Measurements from ENCODE around the gene CCR7. TPM values are rescaled to one million over a fixed set of nuclear protein-coding genes. Genes with fewer than 3 reads are reported as not detected.
A peak's percentile ranks its signal among the peaks of the same experiment; 100 is the strongest.

Gene CCR7
- total and polyA plus RNA-seq, 2 of the 13 experiments (the other 11 are each of a cell fraction or from before 2014, with no cell fraction given) = 0.04 to 0.53 TPM

- TF ChIP-seq ZNF142 (CRISPR knock-in tag; IDR thresholded peaks at IDR 0.05) (peak; percentile 49; the same call in 1 of the 2 replicates), GATAD1 (CRISPR knock-in tag; IDR thresholded peaks at IDR 0.05) (peak; percentile 72; the same call in 1 of the 2 replicates), ZNF563 (CRISPR knock-in tag; IDR thresholded peaks at IDR 0.05) (no peak), SATB2 (CRISPR knock-in tag; IDR thresholded peaks at IDR 0.05) (no peak), ZFP62 (CRISPR knock-in tag; IDR thresholded peaks at IDR 0.05) (no peak), KDM5A (IDR thresholded peaks at IDR 0.05; ENCODE audit: borderline replicate concordance, low read length) (no peak), NFYB (CRISPR knock-in tag; IDR thresholded peaks at IDR 0.05) (no peak), ZNF597 (CRISPR knock-in tag; IDR thresholded peaks at IDR 0.05) (no peak), ZSCAN9 (CRISPR knock-in tag; IDR thresholded peaks at IDR 0.05; ENCODE audit: borderline replicate concordance) (peak; percentile 97), SOX5 (CRISPR knock-in tag; IDR thresholded peaks at IDR 0.05; ENCODE audit: borderline replicate concordance) (peak; percentile 95), ZNF790 (CRISPR knock-in tag; IDR thresholded peaks at IDR 0.05; ENCODE audit: borderline replicate concordance) (no peak), SRF (IDR thresholded peaks at IDR 0.05; ENCODE audit: low read depth, low read length) (0 out of 2 replicates have a peak, but pooled peaks have one; percentile 23), HNRNPUL1 (IDR thresholded peaks at IDR 0.05; ENCODE audit: low read depth, low read length) (no peak), ZSCAN30 (CRISPR knock-in tag; IDR thresholded peaks at IDR 0.05) (no peak), ZNF124 (CRISPR knock-in tag; IDR thresholded peaks at IDR 0.05) (peak; percentile 95), TBP (CRISPR knock-in tag; IDR thresholded peaks at IDR 0.05) (no peak), PBX3 (CRISPR knock-in tag; IDR thresholded peaks at IDR 0.05; ENCODE audit: borderline replicate concordance) (no peak), MIER3 (CRISPR knock-in tag; IDR thresholded peaks at IDR 0.05; ENCODE audit: borderline replicate concordance) (peak; percentile 98), ZNF496 (CRISPR knock-in tag; IDR thresholded peaks at IDR 0.05; ENCODE audit: insufficient replicate concordance) (no peak), MEIS2 (CRISPR knock-in tag; IDR thresholded peaks at IDR 0.05) (peak; percentile 87)
These were observed 14.0 kb downstream of the CCR7 start (continued) for GRCh38 chr17:40551091-40551878.
